ENCODE measurements around the gene TRIM26.
A peak's percentile ranks its signal among the peaks of the same experiment; 100 is the strongest.

TRIM26 gene

DNA sequence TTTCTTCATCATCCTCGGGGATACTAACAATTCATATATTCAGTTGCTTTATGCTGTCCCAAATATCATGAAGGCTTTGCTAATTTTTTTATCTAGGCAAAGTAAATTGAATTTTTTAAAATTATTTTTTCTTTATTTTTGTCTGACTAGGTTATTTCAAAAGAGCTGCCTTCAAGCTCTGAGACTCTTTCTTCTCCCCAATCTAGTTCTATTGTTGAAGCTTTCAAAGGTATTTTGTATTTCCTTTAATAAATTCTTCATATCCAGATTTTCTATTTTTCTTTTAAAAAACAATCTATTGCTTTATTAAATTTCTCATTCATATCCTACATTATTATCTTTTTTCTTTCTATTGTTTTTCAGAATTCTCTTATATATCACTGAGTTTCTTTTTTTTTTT lies 33.1 kb downstream of the TRIM26 start:
- TF ChIP-seq, protein P1, sequence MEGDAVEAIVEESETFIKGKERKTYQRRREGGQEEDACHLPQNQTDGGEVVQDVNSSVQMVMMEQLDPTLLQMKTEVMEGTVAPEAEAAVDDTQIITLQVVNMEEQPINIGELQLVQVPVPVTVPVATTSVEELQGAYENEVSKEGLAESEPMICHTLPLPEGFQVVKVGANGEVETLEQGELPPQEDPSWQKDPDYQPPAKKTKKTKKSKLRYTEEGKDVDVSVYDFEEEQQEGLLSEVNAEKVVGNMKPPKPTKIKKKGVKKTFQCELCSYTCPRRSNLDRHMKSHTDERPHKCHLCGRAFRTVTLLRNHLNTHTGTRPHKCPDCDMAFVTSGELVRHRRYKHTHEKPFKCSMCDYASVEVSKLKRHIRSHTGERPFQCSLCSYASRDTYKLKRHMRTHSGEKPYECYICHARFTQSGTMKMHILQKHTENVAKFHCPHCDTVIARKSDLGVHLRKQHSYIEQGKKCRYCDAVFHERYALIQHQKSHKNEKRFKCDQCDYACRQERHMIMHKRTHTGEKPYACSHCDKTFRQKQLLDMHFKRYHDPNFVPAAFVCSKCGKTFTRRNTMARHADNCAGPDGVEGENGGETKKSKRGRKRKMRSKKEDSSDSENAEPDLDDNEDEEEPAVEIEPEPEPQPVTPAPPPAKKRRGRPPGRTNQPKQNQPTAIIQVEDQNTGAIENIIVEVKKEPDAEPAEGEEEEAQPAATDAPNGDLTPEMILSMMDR (IDR thresholded peaks at IDR 0.05; ENCODE audit: extremely low read depth, missing control alignments): no peak

GRCh38 chr6:30178837-30179236 lies 34.4 kb downstream of the TRIM26 start:
- TF ChIP-seq, protein P1 (IDR thresholded peaks at IDR 0.05; ENCODE audit: extremely low read depth, missing control alignments): no peak
- DNase-seq (ENCODE audit: low spot score): no peak

More for the DNA sequence above, 33.1 kb downstream of the TRIM26 start:
- no peak for DNase-seq (ENCODE audit: low spot score)

GRCh38 chr6:30175765-30176164 lies 37.4 kb downstream of the TRIM26 start:
- TF ChIP-seq, protein P1 (IDR thresholded peaks at IDR 0.05; ENCODE audit: extremely low read depth, missing control alignments): no peak

DNA sequence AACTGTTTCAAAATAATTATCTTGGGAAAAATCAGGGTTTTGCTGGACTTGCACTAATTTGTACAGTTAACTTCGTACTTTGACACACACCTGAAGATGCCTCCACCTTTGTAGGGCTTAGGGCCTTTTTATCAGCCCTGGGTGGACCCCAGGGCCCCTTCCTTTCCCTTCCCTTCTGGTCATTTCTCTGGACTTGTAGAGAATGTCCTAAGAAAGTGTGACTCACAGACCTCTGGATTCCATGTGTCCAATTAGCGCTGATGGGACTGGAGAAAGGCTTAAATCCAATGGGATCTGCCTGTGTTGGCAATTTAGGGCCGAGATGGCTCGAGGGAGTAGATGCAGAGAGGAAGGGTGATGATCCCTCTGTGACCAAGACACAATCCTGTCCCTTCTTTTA lies 40.5 kb downstream of the TRIM26 start:
- TF ChIP-seq, protein P1 (IDR thresholded peaks at IDR 0.05; ENCODE audit: extremely low read depth, missing control alignments): no peak
- no peak for DNase-seq (ENCODE audit: low spot score)

More at GRCh38 chr6:30175765-30176164, 37.4 kb downstream of the TRIM26 start:
- no peak for DNase-seq (ENCODE audit: low spot score)

GRCh38 chr6:30171677-30172471 lies 41.3 kb downstream of the TRIM26 start:
- TF ChIP-seq, protein P1 (IDR thresholded peaks at IDR 0.05; ENCODE audit: extremely low read depth, missing control alignments): no peak
- DNase-seq (ENCODE audit: low spot score): no peak

GRCh38 chr6:30169658-30170614 lies 43.3 kb downstream of the TRIM26 start:
- DNase-seq (ENCODE audit: low spot score): peak; percentile 77
- TF ChIP-seq, protein P1 (IDR thresholded peaks at IDR 0.05; ENCODE audit: extremely low read depth, missing control alignments): peak; percentile 71

GRCh38 chr6:30168741-30169140 lies 44.5 kb downstream of the TRIM26 start:
- TF ChIP-seq, protein P1 (IDR thresholded peaks at IDR 0.05; ENCODE audit: extremely low read depth, missing control alignments): no peak
- no peak for DNase-seq (ENCODE audit: low spot score)

Data from GM20000 (cell line).